Stimulated activated CD4-positive, alpha-beta T cell treated with anti-CD3 and anti-CD28 coated beads, Interleukin-12 subunit alpha, Interleukin-12 subunit beta, amount 100 ng/mL, for 4 hours (primary cell): ENCODE results near the gene MAPK6.

Experiments used
- DNase-seq: peaks from one replicate; pipeline ENCODE4 v3.0.0-alpha.2; 2020

MAPK6 gene

GRCh38 chr15:52010633-52011595, 8.1 kb upstream of the MAPK6 start:
- DNase-seq: peak; percentile 41

DNA sequence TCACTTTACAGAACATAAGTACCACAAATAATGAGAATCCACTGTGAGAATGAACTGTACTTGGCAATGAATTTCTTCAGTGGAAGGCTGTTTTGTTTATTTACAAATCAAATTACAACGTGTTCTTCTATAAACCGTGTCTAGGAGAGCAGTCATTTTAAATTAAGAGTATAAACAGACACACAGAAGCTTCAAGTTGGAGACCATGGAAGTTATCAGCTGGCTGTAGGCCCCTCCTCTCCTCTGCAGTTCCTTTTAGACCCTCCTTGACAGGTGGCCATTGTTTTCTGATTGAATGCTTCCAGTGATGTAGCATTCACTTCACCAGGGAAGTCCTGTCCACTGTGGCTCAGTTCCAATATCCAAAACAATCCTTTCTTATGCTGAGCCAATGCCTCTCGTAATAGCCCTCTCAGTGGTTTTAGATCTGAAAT, 7.3 kb upstream of the MAPK6 start:
- DNase-seq: no peak

DNA sequence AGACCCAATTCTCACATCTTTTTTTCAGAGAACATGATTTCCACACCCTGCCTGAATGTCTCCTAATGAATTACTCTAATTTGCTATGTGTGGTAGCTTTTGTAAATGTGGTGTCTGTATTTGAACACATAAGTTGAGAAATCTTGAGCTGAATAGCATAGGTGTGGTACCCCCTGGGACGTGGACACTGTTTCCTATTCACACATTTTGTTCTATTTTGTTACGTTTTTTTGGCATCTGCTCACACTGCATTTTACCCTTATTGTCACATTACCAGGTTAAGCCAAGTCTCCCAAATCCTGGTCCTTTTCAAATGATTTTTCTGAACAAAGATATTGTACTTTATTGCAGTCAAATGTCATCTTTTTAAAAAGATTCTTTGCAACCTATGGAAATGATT, 6.8 kb upstream of the MAPK6 start:
- no peak for DNase-seq

GRCh38 chr15:52013151-52013791, 5.7 kb upstream of the MAPK6 start:
- DNase-seq: no peak

- DNase-seq: no peak
Observed at GRCh38 chr15:52014616-52015015, 4.4 kb upstream of the MAPK6 start.

GRCh38 chr15:52016316-52016715, 2.7 kb upstream of the MAPK6 start:
- no peak for DNase-seq

- no peak for DNase-seq
Observed at GRCh38 chr15:52018244-52018643, 775 bp upstream of the MAPK6 start.

DNA sequence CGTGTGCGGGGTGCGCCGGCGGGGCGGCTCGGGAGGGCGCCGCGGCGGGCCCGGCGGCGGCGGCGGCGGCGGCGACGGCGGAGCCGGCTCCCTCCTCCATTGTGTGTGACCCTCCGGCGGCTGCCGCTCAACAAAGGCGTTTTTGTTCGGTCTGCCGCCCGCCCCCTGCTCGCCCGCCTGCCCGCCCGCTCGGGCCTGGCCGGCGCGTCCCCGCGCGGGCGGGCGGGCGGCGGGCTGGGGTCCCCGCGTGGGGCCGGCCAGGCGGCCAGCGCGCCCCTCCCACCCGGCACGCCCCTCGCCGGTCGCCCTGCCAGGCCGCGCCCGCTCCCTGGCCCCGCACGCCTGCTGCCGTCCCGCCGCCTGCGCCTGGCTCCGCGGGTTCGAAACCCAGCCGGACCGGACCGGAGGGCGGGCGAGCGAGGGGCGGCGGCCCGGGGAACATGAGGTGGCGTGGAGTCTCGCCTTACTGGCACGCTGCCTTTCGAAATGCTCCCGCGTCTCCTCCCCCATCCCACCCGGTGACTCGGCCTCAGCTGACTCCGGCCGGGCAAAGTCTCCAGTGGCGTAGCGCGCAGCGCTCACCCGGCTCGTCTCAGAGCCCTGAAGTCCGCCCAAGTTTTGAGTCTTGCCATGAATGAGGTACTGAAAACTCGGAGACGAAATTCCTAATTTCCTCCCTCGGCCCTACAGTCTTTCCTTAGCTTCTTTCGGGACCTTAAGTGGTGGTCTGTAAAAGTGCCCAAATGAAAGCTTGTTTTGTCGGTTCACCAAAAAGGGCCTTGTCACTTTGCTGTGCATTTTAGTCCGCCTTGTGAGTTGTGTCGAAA, 588 bp downstream of the MAPK6 start:
- peak; percentile 55 for DNase-seq

GRCh38 chr15:52020221-52021085, 1.4 kb downstream of the MAPK6 start:
- no peak for DNase-seq

DNA sequence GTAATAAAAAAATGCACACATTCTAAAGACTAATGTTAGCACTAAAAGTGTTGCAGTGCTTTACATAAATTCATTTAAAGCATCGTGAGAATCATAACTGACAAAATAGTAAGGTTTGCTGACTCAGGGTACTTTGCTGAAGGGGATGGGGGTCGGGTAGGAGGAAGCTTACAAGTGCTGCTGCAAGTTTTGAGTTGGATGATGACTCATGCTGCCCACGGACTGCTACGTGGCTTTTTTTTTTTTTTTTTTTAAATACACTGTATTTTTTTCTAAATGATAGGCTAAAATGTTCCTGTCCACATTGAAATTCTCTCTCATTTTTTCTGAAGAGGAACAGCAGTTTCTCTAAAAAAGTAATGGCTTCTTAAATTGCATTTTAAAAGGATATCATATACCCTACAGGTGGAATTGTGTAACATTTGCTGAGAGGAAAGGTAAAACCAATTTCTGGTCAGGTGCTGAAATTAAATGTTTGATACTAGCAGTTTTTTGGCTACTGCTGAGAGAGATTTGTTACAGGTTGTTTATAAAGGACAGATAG, 2.2 kb downstream of the MAPK6 start:
- peak; percentile 56 for DNase-seq

GRCh38 chr15:52021892-52022540, 3.0 kb downstream of the MAPK6 start:
- DNase-seq: no peak

GRCh38 chr15:52023169-52023922, 4.3 kb downstream of the MAPK6 start:
- DNase-seq: no peak

- DNase-seq: no peak
Observed at GRCh38 chr15:52028431-52029093, 9.5 kb downstream of the MAPK6 start.

DNA sequence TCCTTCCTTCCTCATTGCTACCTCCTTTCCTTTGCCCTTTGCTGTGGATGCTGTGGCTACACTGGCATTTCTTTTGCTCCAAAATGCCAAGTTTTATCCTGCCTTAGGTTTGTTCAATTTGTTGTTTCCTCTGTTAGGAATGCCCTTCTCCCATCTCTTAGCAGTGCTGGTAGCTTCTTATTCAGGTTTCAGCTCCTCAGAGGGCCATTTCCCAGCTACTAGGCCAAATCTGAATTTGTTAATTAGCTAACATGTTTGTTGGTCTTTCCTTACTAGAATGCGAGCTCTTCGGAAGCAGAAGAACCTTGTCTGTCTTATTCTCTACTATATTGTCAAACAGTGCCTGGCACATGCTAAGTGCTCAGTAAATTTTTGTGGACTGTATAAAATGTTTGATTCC, 11.0 kb downstream of the MAPK6 start:
- no peak for DNase-seq

- DNase-seq: no peak
Observed at GRCh38 chr15:52031556-52031955, 12.5 kb downstream of the MAPK6 start.

- DNase-seq: no peak
Observed at GRCh38 chr15:52037889-52038505, 19.0 kb downstream of the MAPK6 start.

- no peak for DNase-seq
Observed at GRCh38 chr15:52039925-52040781, 21.1 kb downstream of the MAPK6 start.

GRCh38 chr15:52042051-52042851, 23.2 kb downstream of the MAPK6 start:
- no peak for DNase-seq
